ENCODE data around the gene FBXO2. TPM values are rescaled to one million over a fixed set of nuclear protein-coding genes. Genes with fewer than 3 reads are reported as not detected.

The FBXO2 gene, protein sequence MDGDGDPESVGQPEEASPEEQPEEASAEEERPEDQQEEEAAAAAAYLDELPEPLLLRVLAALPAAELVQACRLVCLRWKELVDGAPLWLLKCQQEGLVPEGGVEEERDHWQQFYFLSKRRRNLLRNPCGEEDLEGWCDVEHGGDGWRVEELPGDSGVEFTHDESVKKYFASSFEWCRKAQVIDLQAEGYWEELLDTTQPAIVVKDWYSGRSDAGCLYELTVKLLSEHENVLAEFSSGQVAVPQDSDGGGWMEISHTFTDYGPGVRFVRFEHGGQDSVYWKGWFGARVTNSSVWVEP
- 1 to 10 TPM; 1.7 to 7.4 (median 2.8) TPM for total RNA-seq

DNA sequence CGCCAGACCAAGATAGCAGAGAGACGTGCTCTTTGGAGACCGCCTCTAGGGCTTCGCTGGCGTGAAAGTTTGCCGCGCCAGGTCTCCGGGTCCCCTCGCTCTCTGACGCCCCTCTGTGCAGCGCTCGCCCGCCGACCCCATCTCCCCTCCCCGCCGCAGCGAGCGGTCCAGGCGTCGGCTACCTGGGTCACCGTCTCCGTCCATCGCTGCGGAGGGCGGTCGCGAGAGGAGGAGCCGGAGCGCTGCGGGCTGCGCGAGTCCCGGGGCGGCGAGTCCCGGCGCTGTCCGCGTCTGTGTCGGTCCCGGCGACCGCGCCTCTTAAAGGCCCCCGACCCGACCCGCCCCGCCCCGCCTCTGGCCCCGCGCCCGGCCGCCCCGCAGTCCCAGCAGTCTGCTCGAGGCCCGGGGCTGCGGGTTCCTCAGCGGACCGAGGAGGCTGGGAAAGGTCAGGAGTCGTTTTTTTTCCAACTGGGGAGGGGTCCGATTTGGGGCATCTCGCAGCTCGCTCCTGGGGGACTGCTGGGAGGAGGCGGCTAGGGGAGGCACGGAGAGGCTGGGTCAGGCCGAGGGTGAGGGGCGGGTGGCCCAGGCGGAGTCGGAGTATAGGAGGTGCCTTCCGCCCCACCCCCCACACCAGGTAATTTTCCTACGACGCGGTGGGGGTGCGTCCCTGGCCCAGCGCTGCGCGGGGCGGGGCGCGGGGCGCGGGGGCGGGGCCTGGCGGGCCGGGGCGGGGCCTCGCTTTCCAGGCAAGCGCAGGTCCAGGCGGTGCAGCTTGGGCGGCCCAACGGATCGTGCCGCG is at the start of gene FBXO2, which contains the start of gene FBXO44:
TSS of gene FBXO2 (minus strand) at position 293 of the 802 bp plus-strand sequence. CDS start at position 204, 89 bp downstream.
TSS of gene FBXO44 (plus strand) at position 741 of the 802 bp plus-strand sequence. CDS start 959 bp downstream, outside the sequence.
- Histone ChIP-seq H3K27me3 (peaks cover 0 to 8% of the 10 kb centered on the region in 2 donors), H3K4me3 (peak within 1 kb of the TSS; percentile 65 to 87 (median 76)), H3K27ac (peak within 1 kb of the TSS; percentile 16 to 69 (median 64)), H3K9me3 (no peaks in the 10 kb centered on the region), H3K36me3 (no peaks in the 10 kb centered on the region), H3K4me1 (peaks cover 4 to 40% (median 15%) of the 10 kb centered on the region in 4 donors)
- peak; percentile 71 to 89 (median 81) for DNase-seq
- TF ChIP-seq, protein P1, sequence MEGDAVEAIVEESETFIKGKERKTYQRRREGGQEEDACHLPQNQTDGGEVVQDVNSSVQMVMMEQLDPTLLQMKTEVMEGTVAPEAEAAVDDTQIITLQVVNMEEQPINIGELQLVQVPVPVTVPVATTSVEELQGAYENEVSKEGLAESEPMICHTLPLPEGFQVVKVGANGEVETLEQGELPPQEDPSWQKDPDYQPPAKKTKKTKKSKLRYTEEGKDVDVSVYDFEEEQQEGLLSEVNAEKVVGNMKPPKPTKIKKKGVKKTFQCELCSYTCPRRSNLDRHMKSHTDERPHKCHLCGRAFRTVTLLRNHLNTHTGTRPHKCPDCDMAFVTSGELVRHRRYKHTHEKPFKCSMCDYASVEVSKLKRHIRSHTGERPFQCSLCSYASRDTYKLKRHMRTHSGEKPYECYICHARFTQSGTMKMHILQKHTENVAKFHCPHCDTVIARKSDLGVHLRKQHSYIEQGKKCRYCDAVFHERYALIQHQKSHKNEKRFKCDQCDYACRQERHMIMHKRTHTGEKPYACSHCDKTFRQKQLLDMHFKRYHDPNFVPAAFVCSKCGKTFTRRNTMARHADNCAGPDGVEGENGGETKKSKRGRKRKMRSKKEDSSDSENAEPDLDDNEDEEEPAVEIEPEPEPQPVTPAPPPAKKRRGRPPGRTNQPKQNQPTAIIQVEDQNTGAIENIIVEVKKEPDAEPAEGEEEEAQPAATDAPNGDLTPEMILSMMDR (IDR thresholded peaks at IDR 0.05) = no peak
- TF ChIP-seq POLR2A (IDR thresholded peaks at IDR 0.05) = no peak

DNA sequence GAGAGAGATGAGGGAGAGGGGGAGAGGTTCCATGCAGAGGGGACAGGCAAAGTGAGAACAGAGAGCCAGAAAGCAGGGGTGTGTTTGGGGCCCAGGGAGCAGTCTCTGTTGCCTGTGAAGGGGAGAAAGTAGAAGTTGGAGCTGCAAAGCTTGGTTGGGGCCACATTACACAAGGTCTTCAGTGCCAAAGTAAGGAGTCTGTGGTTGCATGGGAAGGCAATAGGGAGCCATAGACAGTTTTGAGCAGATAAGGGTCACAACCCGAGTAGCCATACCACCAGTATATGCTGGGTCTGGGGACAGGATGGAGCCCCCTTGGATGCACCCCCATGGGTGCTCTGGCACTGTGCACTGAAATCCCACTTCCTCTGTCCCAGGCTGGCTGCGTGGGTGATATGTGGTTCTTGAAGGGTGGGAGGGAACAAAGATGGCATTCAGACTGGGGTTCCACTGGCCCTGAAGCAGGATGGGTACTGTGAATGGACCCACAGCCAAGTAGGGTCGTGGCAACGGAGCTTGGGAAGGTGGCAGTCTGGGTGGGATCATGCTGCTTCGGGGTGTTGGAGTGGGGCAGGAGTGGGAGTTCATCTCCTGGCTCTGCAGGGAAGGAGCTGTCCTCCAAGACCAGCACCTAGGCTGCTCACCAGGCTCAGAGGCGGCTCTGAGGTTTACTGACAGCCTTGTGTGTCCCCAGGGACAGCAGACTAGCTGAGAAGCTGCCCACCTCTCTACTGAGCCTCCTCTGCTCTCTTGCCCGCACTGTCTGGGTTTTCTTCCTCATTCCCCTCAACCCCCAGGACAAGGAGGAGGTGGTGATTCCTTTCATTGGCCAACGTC is 49.3 kb upstream of the FBXO2 start:
- Histone ChIP-seq H3K4me1 (no peaks in the 10 kb centered on the region), H3K9me3 (no peaks in the 10 kb centered on the region), H3K4me3 (no peak overlapping the region), H3K27me3 (no peaks in the 10 kb centered on the region), H3K27ac (no peak overlapping the region), H3K36me3 (no peaks in the 10 kb centered on the region)
- DNase-seq = no peak
- TF ChIP-seq, protein P1 (IDR thresholded peaks at IDR 0.05) = no peak
- no peak for TF ChIP-seq POLR2A (IDR thresholded peaks at IDR 0.05)

GRCh38 chr1:11701981-11702803 is 48.0 kb upstream of the FBXO2 start:
- no peak overlapping the region for H3K27ac ChIP-seq
- no peak for TF ChIP-seq POLR2A (IDR thresholded peaks at IDR 0.05)
- TF ChIP-seq, protein P1 (IDR thresholded peaks at IDR 0.05) = no peak
- no peak for DNase-seq
- no peaks in the 10 kb centered on the region for H3K27me3 ChIP-seq
- no peaks in the 10 kb centered on the region for H3K4me1 ChIP-seq
- no peak overlapping the region for H3K4me3 ChIP-seq
- H3K36me3 ChIP-seq = no peaks in the 10 kb centered on the region
- H3K9me3 ChIP-seq = no peaks in the 10 kb centered on the region

- H3K36me3 ChIP-seq = no peaks in the 10 kb centered on the region
- no peak for DNase-seq
- H3K9me3 ChIP-seq = no peaks in the 10 kb centered on the region
- H3K27ac ChIP-seq = no peak overlapping the region
- no peak overlapping the region for H3K4me3 ChIP-seq
- no peaks in the 10 kb centered on the region for H3K4me1 ChIP-seq
- no peaks in the 10 kb centered on the region for H3K27me3 ChIP-seq
- TF ChIP-seq, protein P1 (IDR thresholded peaks at IDR 0.05) = no peak
- no peak for TF ChIP-seq POLR2A (IDR thresholded peaks at IDR 0.05)
These were observed 47.3 kb upstream of the FBXO2 start for GRCh38 chr1:11701551-11701961.

Measured in Peyer's patch (tissue), 4 donors.